HG02759 (cell line): ENCODE data around the gene GGT5.

Experiments
- ATAC-seq: cut with Tn5 transposase; IDR thresholded peaks from one replicate; pipeline ENCODE4 v1.9.1; 2021; ENCODE audit warnings: mild to moderate bottlenecking, moderate library complexity; ENCODE audit not compliant: unreplicated experiment

The GGT5 gene

DNA sequence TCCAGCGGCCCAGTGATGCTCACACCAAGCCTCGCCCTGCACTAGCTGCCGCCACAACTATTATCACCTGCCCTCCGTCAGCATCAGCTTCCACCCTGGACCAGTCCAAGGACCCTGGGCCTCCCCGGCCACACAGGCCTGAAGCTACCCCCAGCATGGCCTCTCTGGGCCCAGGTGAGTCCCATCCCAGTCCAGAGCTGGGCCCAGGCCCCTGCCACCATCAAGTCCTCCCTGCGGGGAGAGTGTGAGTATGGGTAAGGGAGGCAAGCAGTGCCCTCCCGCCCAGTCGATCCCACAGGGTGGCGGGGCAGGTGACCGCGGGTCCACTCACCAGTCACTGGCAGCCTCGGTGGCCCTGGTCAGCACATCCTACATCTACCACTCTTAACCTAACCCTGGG, 73.1 kb downstream of the GGT5 start:
- no peak for ATAC-seq

- no peak for ATAC-seq
These were observed 74.2 kb downstream of the GGT5 start for GRCh38 chr22:24170632-24171031.

- no peak for ATAC-seq
These were observed 74.7 kb downstream of the GGT5 start for GRCh38 chr22:24170188-24170587.
